Measurements from ENCODE around the gene MYO1D. TPM values are rescaled to one million over a fixed set of nuclear protein-coding genes. Genes with fewer than 3 reads are reported as not detected.

The MYO1D gene
- total and polyA plus RNA-seq, 2 of the 13 experiments (the other 11 are each of a cell fraction or from before 2014, with no cell fraction given), result 13.2 to 17.3 TPM

GRCh38 chr17:32815460-32815859 is 61.5 kb downstream of the MYO1D start:
- no peaks in the 10 kb centered on the region for H3K9me3 ChIP-seq (ENCODE audit: low read length)
- TF ChIP-seq BCL6 (CRISPR knock-in tag; IDR thresholded peaks at IDR 0.05) (no peak), SALL1 (CRISPR knock-in tag; IDR thresholded peaks at IDR 0.05) (no peak), ELF3 (CRISPR knock-in tag; IDR thresholded peaks at IDR 0.05) (no peak), ZNF800 (CRISPR knock-in tag; IDR thresholded peaks at IDR 0.05) (no peak)
- ChIA-PET POLR2A (no interaction called here), CTCF (ENCODE audit: low intra/inter-chr PET ratio, low total read pairs) (no interaction called here)
- H3K27me3 ChIP-seq (ENCODE audit: control insufficient read depth in 1 of 2, insufficient read depth in 2 of 2, low read length in 2 of 2), result no peaks in the 10 kb centered on the region
- no peak overlapping the region for H3K4me3 ChIP-seq (replicated peaks in 1 of 3; ENCODE audit: insufficient read depth in 1 of 3, low read depth in 2 of 3, low read length in 3 of 3)
- 87% methylated on average over 3 of the region's 3 CpGs for WGBS (ENCODE audit: low lambda C conversion rate)
- H3K27ac ChIP-seq (ENCODE audit: extremely low read length, insufficient read depth, low read length), result no peak overlapping the region
- H3K79me2 ChIP-seq (ENCODE audit: insufficient read depth, low read length), result no peaks in the 10 kb centered on the region
- no peak overlapping the region for H2AFZ ChIP-seq (ENCODE audit: low read length)
- DNase-seq (ENCODE audit: low spot score), result no peak
- H3K36me3 ChIP-seq (replicated peaks in 1 of 2; ENCODE audit: control insufficient read depth in 1 of 2, insufficient read depth in 2 of 2, low read length in 2 of 2), result no peaks in the 10 kb centered on the region
- no peaks in the 10 kb centered on the region for H4K20me1 ChIP-seq (ENCODE audit: insufficient read depth, low read length)
- H3K9ac ChIP-seq (ENCODE audit: insufficient read depth, low read depth, low read length), result no peak overlapping the region
- no peak for ATAC-seq
- in situ Hi-C loops (cut with HindIII; ENCODE audit: extremely low pct_ligation_motif_present, low pct_unique_long_range_greater_than_20kb), result no loop called here
- no peak for FAIRE-seq
- H3K4me2 ChIP-seq (ENCODE audit: low read depth, low read length), result no peak overlapping the region
- H3K4me1 ChIP-seq (ENCODE audit: insufficient read depth, low read length), result peaks cover 18% of the 10 kb centered on the region
- no TSS peak for BruUV-seq (replicated peaks)
- intact Hi-C loops (cut with micrococcal nuclease; ENCODE audit: unreplicated experiment), result no loop called here

GRCh38 chr17:32814836-32815235 is 62.1 kb downstream of the MYO1D start:
- no peak for FAIRE-seq
- Histone ChIP-seq H3K79me2 (ENCODE audit: insufficient read depth, low read length) (no peaks in the 10 kb centered on the region), H3K9me3 (ENCODE audit: low read length) (no peaks in the 10 kb centered on the region), H3K9ac (ENCODE audit: insufficient read depth, low read depth, low read length) (no peak overlapping the region), H3K27me3 (ENCODE audit: control insufficient read depth in 1 of 2, insufficient read depth in 2 of 2, low read length in 2 of 2) (no peaks in the 10 kb centered on the region), H3K4me2 (ENCODE audit: low read depth, low read length) (no peak overlapping the region), H4K20me1 (ENCODE audit: insufficient read depth, low read length) (no peaks in the 10 kb centered on the region), H3K27ac (ENCODE audit: extremely low read length, insufficient read depth, low read length) (no peak overlapping the region), H3K36me3 (replicated peaks in 1 of 2; ENCODE audit: control insufficient read depth in 1 of 2, insufficient read depth in 2 of 2, low read length in 2 of 2) (no peaks in the 10 kb centered on the region), H3K4me1 (ENCODE audit: insufficient read depth, low read length) (peaks cover 24% of the 10 kb centered on the region), H3K4me3 (replicated peaks in 1 of 3; ENCODE audit: insufficient read depth in 1 of 3, low read depth in 2 of 3, low read length in 3 of 3) (no peak overlapping the region), H2AFZ (ENCODE audit: low read length) (no peak overlapping the region)
- in situ Hi-C loops (cut with HindIII; ENCODE audit: extremely low pct_ligation_motif_present, low pct_unique_long_range_greater_than_20kb) (no loop called here), intact Hi-C loops (cut with micrococcal nuclease; ENCODE audit: unreplicated experiment) (no loop called here)
- no peak for DNase-seq (ENCODE audit: low spot score)
- no TSS peak for BruUV-seq (replicated peaks)
- WGBS (ENCODE audit: low lambda C conversion rate), result 99% methylated on average over 7 of the region's 7 CpGs
- ChIA-PET CTCF (ENCODE audit: low intra/inter-chr PET ratio, low total read pairs) (no interaction called here), POLR2A (no interaction called here)
- ATAC-seq, result no peak
- TF ChIP-seq CSRNP2 (CRISPR knock-in tag; conservative IDR thresholded peaks at IDR 0.05; ENCODE audit: low read depth) (no peak), ZNF143 (CRISPR knock-in tag; IDR thresholded peaks at IDR 0.05) (no peak), HNRNPL (IDR thresholded peaks at IDR 0.05; ENCODE audit: low read depth, low read length) (no peak)
- TF ChIP-seq, protein P1, sequence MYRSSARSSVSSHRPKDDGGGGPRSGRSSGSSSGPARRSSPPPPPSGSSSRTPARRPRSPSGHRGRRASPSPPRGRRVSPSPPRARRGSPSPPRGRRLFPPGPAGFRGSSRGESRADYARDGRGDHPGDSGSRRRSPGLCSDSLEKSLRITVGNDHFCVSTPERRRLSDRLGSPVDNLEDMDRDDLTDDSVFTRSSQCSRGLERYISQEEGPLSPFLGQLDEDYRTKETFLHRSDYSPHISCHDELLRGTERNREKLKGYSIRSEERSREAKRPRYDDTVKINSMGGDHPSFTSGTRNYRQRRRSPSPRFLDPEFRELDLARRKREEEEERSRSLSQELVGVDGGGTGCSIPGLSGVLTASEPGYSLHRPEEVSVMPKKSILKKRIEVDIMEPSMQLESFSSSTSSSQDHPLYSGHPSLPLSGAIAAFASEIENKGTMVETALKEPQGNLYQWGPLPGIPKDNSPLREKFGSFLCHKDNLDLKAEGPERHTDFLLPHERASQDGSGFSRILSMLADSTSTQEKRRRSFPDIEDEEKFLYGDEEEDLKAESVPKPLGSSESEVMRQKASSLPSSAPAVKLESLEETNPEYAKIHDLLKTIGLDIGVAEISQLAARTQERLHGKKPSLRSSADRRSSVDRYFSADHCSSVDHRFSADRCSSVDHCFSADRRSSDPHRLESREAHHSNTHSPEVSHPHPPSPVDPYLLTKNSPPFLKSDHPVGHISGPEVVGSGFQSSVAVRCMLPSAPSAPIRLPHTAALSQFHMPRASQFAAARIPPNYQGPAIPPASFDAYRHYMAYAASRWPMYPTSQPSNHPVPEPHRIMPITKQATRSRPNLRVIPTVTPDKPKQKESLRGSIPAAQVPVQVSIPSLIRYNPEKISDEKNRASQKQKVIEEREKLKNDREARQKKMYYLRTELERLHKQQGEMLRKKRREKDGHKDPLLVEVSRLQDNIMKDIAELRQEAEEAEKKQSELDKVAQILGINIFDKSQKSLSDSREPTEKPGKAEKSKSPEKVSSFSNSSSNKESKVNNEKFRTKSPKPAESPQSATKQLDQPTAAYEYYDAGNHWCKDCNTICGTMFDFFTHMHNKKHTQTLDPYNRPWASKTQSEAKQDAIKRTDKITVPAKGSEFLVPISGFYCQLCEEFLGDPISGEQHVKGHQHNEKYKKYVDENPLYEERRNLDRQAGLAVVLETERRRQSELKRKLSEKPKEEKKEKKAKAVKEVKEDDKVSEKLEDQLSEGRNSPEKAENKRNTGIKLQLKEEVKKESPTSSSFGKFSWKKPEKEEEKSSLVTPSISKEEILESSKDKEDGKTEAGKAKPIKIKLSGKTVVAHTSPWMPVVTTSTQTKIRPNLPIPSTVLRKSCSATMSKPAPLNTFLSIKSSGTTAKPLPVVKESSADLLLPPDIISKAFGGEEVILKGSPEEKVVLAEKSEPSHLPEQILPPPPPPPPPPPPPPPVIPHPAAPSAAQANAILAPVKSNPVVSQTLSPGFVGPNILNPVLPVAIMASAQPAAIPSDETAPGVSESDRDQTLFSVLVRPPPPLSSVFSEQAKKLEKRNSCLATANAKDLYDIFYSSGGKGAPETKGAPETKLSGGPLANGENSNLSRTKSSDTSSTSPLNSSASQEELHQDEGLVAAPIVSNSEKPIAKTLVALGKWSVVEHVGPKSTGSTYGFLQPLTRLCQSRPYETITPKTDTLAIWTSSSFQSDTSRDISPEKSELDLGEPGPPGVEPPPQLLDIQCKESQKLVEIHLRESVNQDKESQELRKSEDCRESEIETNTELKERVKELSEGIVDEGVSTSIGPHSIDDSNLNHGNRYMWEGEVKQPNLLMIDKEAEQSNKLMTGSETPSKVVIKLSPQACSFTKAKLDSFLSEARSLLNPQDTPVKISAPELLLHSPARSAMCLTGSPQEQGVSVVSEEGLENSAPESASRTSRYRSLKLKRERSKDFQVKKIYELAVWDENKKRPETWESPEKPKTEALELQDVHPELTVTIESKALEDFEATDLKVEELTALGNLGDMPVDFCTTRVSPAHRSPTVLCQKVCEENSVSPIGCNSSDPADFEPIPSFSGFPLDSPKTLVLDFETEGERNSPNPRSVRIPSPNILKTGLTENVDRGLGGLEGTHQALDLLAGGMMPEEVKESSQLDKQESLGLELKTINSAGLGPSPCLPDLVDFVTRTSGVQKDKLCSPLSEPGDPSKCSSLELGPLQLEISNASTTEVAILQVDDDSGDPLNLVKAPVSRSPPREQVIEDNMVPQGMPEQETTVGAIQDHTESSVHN (CRISPR knock-in tag; IDR thresholded peaks at IDR 0.05), result no peak

Measured in HepG2 (cell line).